Neural progenitor cell (in vitro differentiated cells): Measurements from ENCODE around the gene U2AF2. TPM values are rescaled to one million over a fixed set of nuclear protein-coding genes. Genes with fewer than 3 reads are reported as not detected.

Source experiments
- DNase-seq: peaks from one replicate; pipeline ENCODE4 v3.0.0-alpha.2; 2016; ENCODE audit warnings: low spot score
- H2AFZ ChIP-seq: fragments of 200-600 bp; sonication (generic); replicated peaks from 2 replicates; pipeline ENCODE4 v1.6.1; 2016; ENCODE audit warnings: antibody characterized with exemption
- H3F3A ChIP-seq: fragments of 200-600 bp; sonication (generic); 2 replicates; pipeline ENCODE4 v1.6.1; 2016; ENCODE audit warnings: antibody characterized with exemption, low read depth
- H3K27ac ChIP-seq: fragments of 200-600 bp; sonication (generic); 2 replicates; pipeline ENCODE4 v1.5.1; 2016; ENCODE audit warnings: mild to moderate bottlenecking
- H3K27me3 ChIP-seq: fragments of 200-600 bp; sonication (generic); 2 replicates; pipeline ENCODE4 v1.6.1; 2016; ENCODE audit warnings: mild to moderate bottlenecking, moderate library complexity
- H3K36me3 ChIP-seq: fragments of 200-600 bp; sonication (generic); 2 replicates; pipeline ENCODE4 v1.5.1; 2016
- H3K4me1 ChIP-seq: fragments of 200-600 bp; sonication (generic); 2 replicates; pipeline ENCODE4 v1.6.1; 2016; ENCODE audit warnings: mixed run types
- H3K4me2 ChIP-seq: fragments of 200-600 bp; sonication (generic); 2 replicates; pipeline ENCODE4 v1.6.1; 2016
- H3K4me3 ChIP-seq: fragments of 200-600 bp; sonication (generic); 2 replicates; pipeline ENCODE4 v1.5.1; 2016
- H3K79me2 ChIP-seq: fragments of 200-600 bp; sonication (generic); 2 replicates; pipeline ENCODE4 v1.6.1; 2016; ENCODE audit warnings: low read depth
- H3K9ac ChIP-seq: fragments of 200-600 bp; sonication (generic); 2 replicates; pipeline ENCODE4 v1.6.1; 2016
- H3K9me3 ChIP-seq: fragments of 200-600 bp; sonication (generic); 2 replicates; pipeline ENCODE4 v1.5.1; 2016; ENCODE audit warnings: low read depth
- H4K20me1 ChIP-seq: fragments of 200-600 bp; sonication (generic); 2 replicates; pipeline ENCODE4 v1.6.1; 2016; ENCODE audit warnings: low read depth
- H3K27ac Mint-ChIP-seq: 3 replicates; pipeline ENCODE4 v1.8.0; 2021; ENCODE audit warnings: mixed read lengths
- H3K27me3 Mint-ChIP-seq: 2 replicates; pipeline ENCODE4 v1.8.0; 2022; ENCODE audit warnings: low read depth, mild to moderate bottlenecking, inconsistent platforms, moderate library complexity, mixed read lengths; ENCODE audit not compliant: insufficient read depth
- H3K36me3 Mint-ChIP-seq: 3 replicates; pipeline ENCODE4 v1.8.0; 2021; ENCODE audit warnings: mixed read lengths
- H3K4me1 Mint-ChIP-seq: 3 replicates; pipeline ENCODE4 v1.8.0; 2021; ENCODE audit warnings: mixed read lengths
- H3K4me3 Mint-ChIP-seq: 3 replicates; pipeline ENCODE4 v1.8.0; 2021; ENCODE audit warnings: mild to moderate bottlenecking, moderate library complexity, mixed read lengths
- H3K9me3 Mint-ChIP-seq: 3 replicates; pipeline ENCODE4 v1.8.0; 2020; ENCODE audit warnings: mixed read lengths
- CTCF ChIP-seq: fragments of 200-600 bp; sonication (generic); IDR thresholded peaks from 2 replicates; pipeline ENCODE4 v1.5.1; 2017; ENCODE audit warnings: antibody characterized with exemption, mild to moderate bottlenecking
- EZH2 ChIP-seq: fragments of 200-600 bp; sonication (generic); IDR thresholded peaks from 2 replicates; pipeline ENCODE4 v1.6.1; 2017; ENCODE audit warnings: antibody characterized with exemption, mild to moderate bottlenecking, moderate library complexity
- EZH2phosphoT487 ChIP-seq: fragments of 200-600 bp; sonication (generic); IDR thresholded peaks from 2 replicates; pipeline ENCODE4 v1.6.1; 2017; ENCODE audit warnings: antibody characterized with exemption
- total RNA-seq: library from RNA; depleted of rRNA; stranded (reverse); fragments of >200 nt; gene quantifications from 2 replicates; pipeline ENCODE4 v1.2.3, GENCODE V29; 2015; ENCODE audit warnings: low replicate concordance

Gene U2AF2
- total RNA-seq, 1 donor from 2014 or later, result 124 TPM

- H4K20me1 ChIP-seq, result peaks cover 24% of the 10 kb centered on the region
- peaks cover 5% of the 10 kb centered on the region for H3F3A ChIP-seq
- H3K27ac ChIP-seq, result no peak overlapping the region
- no peak for TF ChIP-seq EZH2
- no peak for TF ChIP-seq EZH2phosphoT487
- no peak for TF ChIP-seq CTCF
- Mint-ChIP-seq H3K4me3 (no peak overlapping the region), H3K27me3 (peaks cover 6% of the 10 kb centered on the region), H3K27ac (no peak overlapping the region), H3K4me1 (peaks cover 15% of the 10 kb centered on the region), H3K9me3 (no peaks in the 10 kb centered on the region), H3K36me3 (peaks cover 24% of the 10 kb centered on the region)
- H3K4me2 ChIP-seq, result no peak overlapping the region
- H3K4me1 ChIP-seq, result no peaks in the 10 kb centered on the region
- H3K27me3 ChIP-seq, result no peaks in the 10 kb centered on the region
- peaks cover 2% of the 10 kb centered on the region for H3K79me2 ChIP-seq
- no peak overlapping the region for H3K9ac ChIP-seq
- no peak overlapping the region for H3K4me3 ChIP-seq
- no peak overlapping the region for H2AFZ ChIP-seq
- DNase-seq, result no peak
- H3K36me3 ChIP-seq, result no peaks in the 10 kb centered on the region
- H3K9me3 ChIP-seq, result no peaks in the 10 kb centered on the region
Measured at GRCh38 chr19:55615543-55616394, 39.1 kb upstream of the U2AF2 start.

- no peak for DNase-seq
Measured at GRCh38 chr19:55616395-55616875, 38.4 kb upstream of the U2AF2 start.

GRCh38 chr19:55617426-55617825, 37.4 kb upstream of the U2AF2 start:
- Histone ChIP-seq H2AFZ (no peak overlapping the region), H3K36me3 (no peaks in the 10 kb centered on the region), H3K4me1 (no peaks in the 10 kb centered on the region), H3K9ac (no peak overlapping the region), H3K4me2 (no peak overlapping the region), H3K79me2 (no peaks in the 10 kb centered on the region), H4K20me1 (peaks cover 7% of the 10 kb centered on the region), H3K27me3 (no peaks in the 10 kb centered on the region), H3F3A (peaks cover 5% of the 10 kb centered on the region), H3K4me3 (no peak overlapping the region), H3K27ac (no peak overlapping the region), H3K9me3 (no peaks in the 10 kb centered on the region)
- H3K9me3 Mint-ChIP-seq, result no peaks in the 10 kb centered on the region
- peaks cover 25% of the 10 kb centered on the region for H3K36me3 Mint-ChIP-seq
- H3K4me3 Mint-ChIP-seq, result peak overlapping the region; percentile 3
- no peak overlapping the region for H3K27ac Mint-ChIP-seq
- no peak for DNase-seq
- no peak for TF ChIP-seq EZH2
- peaks cover 10% of the 10 kb centered on the region for H3K4me1 Mint-ChIP-seq
- peaks cover 4% of the 10 kb centered on the region for H3K27me3 Mint-ChIP-seq

More at GRCh38 chr19:55616395-55616875, 38.4 kb upstream of the U2AF2 start:
- H3K79me2 ChIP-seq, result no peaks in the 10 kb centered on the region
- peaks cover 17% of the 10 kb centered on the region for H4K20me1 ChIP-seq
- peaks cover 25% of the 10 kb centered on the region for H3K36me3 Mint-ChIP-seq
- TF ChIP-seq EZH2, result no peak
- TF ChIP-seq EZH2phosphoT487, result no peak
- no peak for TF ChIP-seq CTCF
- H3K4me3 ChIP-seq, result no peak overlapping the region
- no peaks in the 10 kb centered on the region for H3K9me3 ChIP-seq
- H3K4me3 Mint-ChIP-seq, result no peak overlapping the region
- H3K27ac ChIP-seq, result no peak overlapping the region
- H3K4me2 ChIP-seq, result no peak overlapping the region
- H2AFZ ChIP-seq, result no peak overlapping the region
- H3K4me1 Mint-ChIP-seq, result peaks cover 11% of the 10 kb centered on the region
- no peaks in the 10 kb centered on the region for H3K27me3 ChIP-seq
- H3K4me1 ChIP-seq, result no peaks in the 10 kb centered on the region
- H3K27me3 Mint-ChIP-seq, result peaks cover 6% of the 10 kb centered on the region
- peaks cover 5% of the 10 kb centered on the region for H3F3A ChIP-seq
- no peaks in the 10 kb centered on the region for H3K36me3 ChIP-seq
- H3K9ac ChIP-seq, result no peak overlapping the region
- no peaks in the 10 kb centered on the region for H3K9me3 Mint-ChIP-seq
- H3K27ac Mint-ChIP-seq, result no peak overlapping the region

- peaks cover 7% of the 10 kb centered on the region for H4K20me1 ChIP-seq
- H3K36me3 Mint-ChIP-seq, result peaks cover 18% of the 10 kb centered on the region
- H3K4me1 Mint-ChIP-seq, result peaks cover 15% of the 10 kb centered on the region
- H3K9me3 Mint-ChIP-seq, result no peaks in the 10 kb centered on the region
- no peak overlapping the region for H3K27ac ChIP-seq
- TF ChIP-seq CTCF, result no peak
- no peak for TF ChIP-seq EZH2phosphoT487
- no peak for TF ChIP-seq EZH2
- H3K4me2 ChIP-seq, result no peak overlapping the region
- H3K9me3 ChIP-seq, result no peaks in the 10 kb centered on the region
- H3K27ac Mint-ChIP-seq, result peak overlapping the region; percentile 82
- no peaks in the 10 kb centered on the region for H3K27me3 ChIP-seq
- H3K79me2 ChIP-seq, result peaks cover 7% of the 10 kb centered on the region
- peak overlapping the region; percentile 33 for H3K4me3 Mint-ChIP-seq
- H3F3A ChIP-seq, result peaks cover 11% of the 10 kb centered on the region
- no peaks in the 10 kb centered on the region for H3K4me1 ChIP-seq
- no peak for DNase-seq
- H3K27me3 Mint-ChIP-seq, result peaks cover 7% of the 10 kb centered on the region
- H2AFZ ChIP-seq, result no peak overlapping the region
- no peak overlapping the region for H3K4me3 ChIP-seq
- no peaks in the 10 kb centered on the region for H3K36me3 ChIP-seq
- no peak overlapping the region for H3K9ac ChIP-seq
Measured at GRCh38 chr19:55618426-55618825, 36.4 kb upstream of the U2AF2 start.
